GM23338 (cell line): ENCODE data around the gene SIRPA. TPM values are rescaled to one million over a fixed set of nuclear protein-coding genes. Genes with fewer than 3 reads are reported as not detected.

Source experiments
- ATAC-seq: fragments of 200-7000 bp; cut with Tn5 transposase; 3 replicates; pipeline ENCODE4 v1.9.1; 2020
- DNase-seq: peaks from one replicate; pipeline ENCODE4 v3.0.0-alpha.2; 2015; ENCODE audit warnings: low spot score
- H2AFZ ChIP-seq: fragments of 200-600 bp; sonication (generic); 2 replicates; pipeline ENCODE4 v1.8.0; 2016; ENCODE audit warnings: antibody characterized with exemption, mild to moderate bottlenecking, moderate library complexity
- H3F3A ChIP-seq: fragments of 200-600 bp; sonication (generic); replicated peaks from 2 replicates; pipeline ENCODE4 v1.8.0; 2017; ENCODE audit warnings: antibody characterized with exemption, mixed run types, low read depth
- H3K27ac ChIP-seq: fragments of 200-600 bp; sonication (generic); 2 replicates; pipeline ENCODE4 v1.6.1; 2016; ENCODE audit warnings: low read depth
- H3K27me3 ChIP-seq: fragments of 200-600 bp; sonication (generic); 2 replicates; pipeline ENCODE4 v1.8.0; 2016; ENCODE audit warnings: mild to moderate bottlenecking, mixed run types, moderate library complexity; ENCODE audit not compliant: insufficient read depth
- H3K36me3 ChIP-seq: fragments of 200-600 bp; sonication (generic); 2 replicates; pipeline ENCODE4 v1.8.0; 2016; ENCODE audit warnings: mild to moderate bottlenecking; ENCODE audit not compliant: insufficient read depth
- H3K4me1 ChIP-seq: fragments of 200-600 bp; sonication (generic); 2 replicates; pipeline ENCODE4 v1.8.0; 2016; ENCODE audit warnings: mild to moderate bottlenecking, moderate library complexity; ENCODE audit not compliant: insufficient read depth
- H3K4me2 ChIP-seq: fragments of 200-600 bp; sonication (generic); 2 replicates; pipeline ENCODE4 v1.7.1; 2017; ENCODE audit warnings: mixed run types
- H3K4me3 ChIP-seq: fragments of 200-600 bp; sonication (generic); 2 replicates; pipeline ENCODE4 v1.6.1; 2016; ENCODE audit warnings: mixed run types
- H3K79me2 ChIP-seq: fragments of 200-600 bp; sonication (generic); replicated peaks from 2 replicates; pipeline ENCODE4 v1.8.0; 2017; ENCODE audit warnings: mild to moderate bottlenecking; ENCODE audit not compliant: insufficient read depth
- H3K9me2 ChIP-seq: fragments of 200-600 bp; sonication (generic); 2 replicates; pipeline ENCODE4 v1.8.0; 2017; ENCODE audit not compliant: insufficient read depth
- H4K20me1 ChIP-seq: fragments of 200-600 bp; sonication (generic); replicated peaks from 2 replicates; pipeline ENCODE4 v1.8.0; 2017; ENCODE audit warnings: mild to moderate bottlenecking; ENCODE audit not compliant: insufficient read depth
- H3K27ac Mint-ChIP-seq: 2 replicates; pipeline ENCODE4 v1.8.0; 2020; ENCODE audit warnings: inconsistent platforms, mild to moderate bottlenecking, moderate library complexity, mixed read lengths
- H3K27me3 Mint-ChIP-seq: 3 replicates; pipeline ENCODE4 v1.8.0; 2022; ENCODE audit warnings: low read depth, mild to moderate bottlenecking, moderate library complexity, mixed read lengths, inconsistent platforms; ENCODE audit not compliant: insufficient read depth, poor library complexity
- H3K36me3 Mint-ChIP-seq: 3 replicates; pipeline ENCODE4 v1.8.0; 2021; ENCODE audit warnings: low read depth, mild to moderate bottlenecking, inconsistent platforms, moderate library complexity, mixed read lengths
- H3K4me1 Mint-ChIP-seq: 3 replicates; pipeline ENCODE4 v1.8.0; 2020; ENCODE audit warnings: mild to moderate bottlenecking, inconsistent platforms, mixed read lengths
- H3K4me3 Mint-ChIP-seq: 3 replicates; pipeline ENCODE4 v1.8.0; 2021; ENCODE audit warnings: moderate library complexity, mild to moderate bottlenecking, inconsistent platforms, mixed read lengths
- H3K9me3 Mint-ChIP-seq: 3 replicates; pipeline ENCODE4 v1.8.0; 2020; ENCODE audit warnings: moderate library complexity, mild to moderate bottlenecking, inconsistent platforms, mixed read lengths
- CREB1 ChIP-seq: fragments of 250-450 bp; sonication (Bioruptor Pico); IDR thresholded peaks from 2 replicates; pipeline ENCODE4 v1.5.0; 2020; ENCODE audit warnings: low read depth, mild to moderate bottlenecking, moderate library complexity
- EZH2 ChIP-seq: fragments of 200-600 bp; sonication (generic); IDR thresholded peaks from one replicate; pipeline ENCODE4 v1.8.0; 2017; ENCODE audit warnings: antibody characterized with exemption, mild to moderate bottlenecking, low read depth; ENCODE audit not compliant: unreplicated experiment
- EZH2phosphoT487 ChIP-seq: fragments of 200-600 bp; sonication (generic); IDR thresholded peaks from one replicate; pipeline ENCODE4 v1.8.1; 2018; ENCODE audit warnings: antibody characterized with exemption; ENCODE audit not compliant: unreplicated experiment
- JUNB ChIP-seq: IDR thresholded peaks from one replicate; pipeline ENCODE4 v1.6.1; 2016; ENCODE audit warnings: antibody characterized with exemption; ENCODE audit not compliant: unreplicated experiment
- NANOG ChIP-seq: IDR thresholded peaks from 2 replicates; pipeline ENCODE4 v1.6.1; 2016; ENCODE audit warnings: antibody characterized with exemption, borderline replicate concordance
- POLR2AphosphoS5 ChIP-seq: IDR thresholded peaks from 2 replicates; pipeline ENCODE4 v1.6.1; 2016; ENCODE audit warnings: antibody characterized with exemption, low read depth
- REST ChIP-seq: IDR thresholded peaks from one replicate; pipeline ENCODE4 v1.6.1; 2018; ENCODE audit warnings: antibody characterized with exemption; ENCODE audit not compliant: unreplicated experiment
- STAT1 ChIP-seq: IDR thresholded peaks from one replicate; pipeline ENCODE4 v1.6.1; 2016; ENCODE audit warnings: antibody characterized with exemption; ENCODE audit not compliant: unreplicated experiment
- ZNF114 ChIP-seq: fragments of 250-450 bp; sonication (Bioruptor Pico); IDR thresholded peaks from 2 replicates; pipeline ENCODE4 v1.5.0; 2020; ENCODE audit warnings: mild to moderate bottlenecking, moderate library complexity
- ZNF331 ChIP-seq: fragments of 250-450 bp; sonication (Bioruptor Pico); IDR thresholded peaks from 2 replicates; pipeline ENCODE4 v1.5.0; 2020; ENCODE audit warnings: low read depth, mild to moderate bottlenecking, moderate library complexity
- ZNF462 ChIP-seq: fragments of 250-450 bp; sonication (Bioruptor Pico); IDR thresholded peaks from 2 replicates; pipeline ENCODE4 v1.5.0; 2020; ENCODE audit warnings: mild to moderate bottlenecking, moderate library complexity
- polyA plus RNA-seq: library from polyadenylated mRNA; unstranded; fragments of >200 nt; fragmentation: Nextera tagmentation; extraction: Ambion mirVana; gene quantifications from 2 replicates; pipeline ENCODE4 v1.2.1, GENCODE V29; 2016
- total RNA-seq: library from RNA; depleted of rRNA; stranded (reverse); fragments of >200 nt; shearing (Covaris generic); gene quantifications from 2 replicates; pipeline ENCODE4 v1.2.3, GENCODE V29; 2014
- TF ChIP-seq, protein P1 (sequence below): IDR thresholded peaks from 2 replicates; pipeline ENCODE4 v1.6.1; 2016; ENCODE audit warnings: antibody characterized with exemption
- TF ChIP-seq, protein P2 (sequence below), 2 experiments: fragments of 200-600 bp in 1 of 2; sonication (generic) in 1 of 2; conservative IDR thresholded peaks; 2 replicates each; pipeline versions ENCODE4 v1.5.1 to v1.6.1; 2016 to 2017; ENCODE audit warnings: antibody characterized with exemption in 2 of 2, low read depth in 2 of 2, mild to moderate bottlenecking in 2 of 2, moderate library complexity in 1 of 2

The SIRPA gene
- total and polyA plus RNA-seq, 2 experiments from 2014 or later = 1.2 to 2.9 TPM

GRCh38 chr20:1917786-1918185, 22.6 kb downstream of the SIRPA start:
- Mint-ChIP-seq H3K27me3 (peaks cover 8% of the 10 kb centered on the region), H3K36me3 (peaks cover 2% of the 10 kb centered on the region; the same call in 2 of the 3 replicates), H3K27ac (no peak overlapping the region), H3K4me3 (no peak overlapping the region), H3K9me3 (no peaks in the 10 kb centered on the region; the same call in 2 of the 3 replicates), H3K4me1 (peaks cover 22% of the 10 kb centered on the region)
- Histone ChIP-seq H3K27me3 (no peaks in the 10 kb centered on the region), H3K4me3 (no peak overlapping the region), H3K79me2 (no peaks in the 10 kb centered on the region), H3K9me2 (no peaks in the 10 kb centered on the region), H3K4me2 (no peak overlapping the region), H3K36me3 (no peaks in the 10 kb centered on the region), H3K27ac (no peak overlapping the region), H3K4me1 (no peaks in the 10 kb centered on the region), H3F3A (no peaks in the 10 kb centered on the region), H2AFZ (no peak overlapping the region), H4K20me1 (no peaks in the 10 kb centered on the region)
- DNase-seq (no peak), ATAC-seq (no peak)
- TF ChIP-seq REST = no peak
- no peak for TF ChIP-seq JUNB
- no peak for TF ChIP-seq ZNF114 (CRISPR knock-in tag)
- no peak for TF ChIP-seq ZNF331 (CRISPR knock-in tag)
- no peak for TF ChIP-seq CREB1
- no peak for TF ChIP-seq EZH2phosphoT487
- no peak for TF ChIP-seq NANOG
- TF ChIP-seq ZNF462 (CRISPR knock-in tag) = no peak
- TF ChIP-seq, protein P1, sequence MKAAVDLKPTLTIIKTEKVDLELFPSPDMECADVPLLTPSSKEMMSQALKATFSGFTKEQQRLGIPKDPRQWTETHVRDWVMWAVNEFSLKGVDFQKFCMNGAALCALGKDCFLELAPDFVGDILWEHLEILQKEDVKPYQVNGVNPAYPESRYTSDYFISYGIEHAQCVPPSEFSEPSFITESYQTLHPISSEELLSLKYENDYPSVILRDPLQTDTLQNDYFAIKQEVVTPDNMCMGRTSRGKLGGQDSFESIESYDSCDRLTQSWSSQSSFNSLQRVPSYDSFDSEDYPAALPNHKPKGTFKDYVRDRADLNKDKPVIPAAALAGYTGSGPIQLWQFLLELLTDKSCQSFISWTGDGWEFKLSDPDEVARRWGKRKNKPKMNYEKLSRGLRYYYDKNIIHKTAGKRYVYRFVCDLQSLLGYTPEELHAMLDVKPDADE = no peak
- TF ChIP-seq EZH2 = no peak
- TF ChIP-seq, protein P2, sequence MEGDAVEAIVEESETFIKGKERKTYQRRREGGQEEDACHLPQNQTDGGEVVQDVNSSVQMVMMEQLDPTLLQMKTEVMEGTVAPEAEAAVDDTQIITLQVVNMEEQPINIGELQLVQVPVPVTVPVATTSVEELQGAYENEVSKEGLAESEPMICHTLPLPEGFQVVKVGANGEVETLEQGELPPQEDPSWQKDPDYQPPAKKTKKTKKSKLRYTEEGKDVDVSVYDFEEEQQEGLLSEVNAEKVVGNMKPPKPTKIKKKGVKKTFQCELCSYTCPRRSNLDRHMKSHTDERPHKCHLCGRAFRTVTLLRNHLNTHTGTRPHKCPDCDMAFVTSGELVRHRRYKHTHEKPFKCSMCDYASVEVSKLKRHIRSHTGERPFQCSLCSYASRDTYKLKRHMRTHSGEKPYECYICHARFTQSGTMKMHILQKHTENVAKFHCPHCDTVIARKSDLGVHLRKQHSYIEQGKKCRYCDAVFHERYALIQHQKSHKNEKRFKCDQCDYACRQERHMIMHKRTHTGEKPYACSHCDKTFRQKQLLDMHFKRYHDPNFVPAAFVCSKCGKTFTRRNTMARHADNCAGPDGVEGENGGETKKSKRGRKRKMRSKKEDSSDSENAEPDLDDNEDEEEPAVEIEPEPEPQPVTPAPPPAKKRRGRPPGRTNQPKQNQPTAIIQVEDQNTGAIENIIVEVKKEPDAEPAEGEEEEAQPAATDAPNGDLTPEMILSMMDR (conservative IDR thresholded peaks at IDR 0.05; ENCODE audit: low read depth in 2 of 2) = no peak
- no peak for TF ChIP-seq POLR2AphosphoS5
- no peak for TF ChIP-seq STAT1
